Measurements from ENCODE around the gene RAB40B.
"Not testable (repeated sequence)": the region's sequence is repeated elsewhere in the genome, so short reads cannot be mapped to it uniquely, and the experiment has no call there.

RAB40B gene

DNA sequence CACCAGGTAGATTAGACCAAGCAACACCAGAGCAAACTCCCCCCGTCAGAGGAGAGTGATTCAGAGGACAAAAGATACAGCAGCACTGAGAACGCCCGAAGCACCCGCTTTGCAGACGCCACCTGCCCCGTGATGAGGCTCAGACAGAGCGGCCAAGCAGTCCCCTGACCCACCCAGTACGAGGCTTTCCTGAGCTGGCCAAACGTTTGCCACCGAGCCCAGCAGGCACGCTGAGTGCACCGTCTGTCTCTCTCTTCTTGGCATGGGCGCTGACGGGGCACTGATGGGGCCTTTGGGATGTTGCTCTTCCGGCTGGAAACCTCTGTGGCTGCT is 30.9 kb downstream of the RAB40B start:
- no peak for DNase-seq (ENCODE audit: low spot score)

- DNase-seq (ENCODE audit: low spot score): no peak
These were observed 31.4 kb downstream of the RAB40B start for GRCh38 chr17:82666931-82667667.

DNA sequence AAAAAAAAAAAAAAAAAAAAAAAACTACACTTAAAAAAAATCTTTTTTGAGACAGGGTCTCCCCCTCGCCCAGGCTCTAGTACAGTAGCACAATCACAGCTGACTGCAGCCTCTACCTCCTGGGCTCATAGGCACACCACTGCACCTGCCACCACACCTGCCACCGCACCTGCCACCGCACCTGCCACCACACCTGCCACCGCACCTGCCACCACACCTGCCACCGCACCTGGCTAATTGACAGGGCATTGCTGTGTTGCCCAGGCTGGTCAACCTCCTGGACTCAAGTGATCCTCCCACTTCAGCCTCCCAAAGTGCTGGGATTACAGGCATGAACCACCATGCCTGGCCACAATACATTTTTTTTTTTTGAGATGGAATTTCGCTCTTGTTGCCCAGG is 32.6 kb downstream of the RAB40B start:
- no peak for DNase-seq (ENCODE audit: low spot score)

- no peak for DNase-seq (ENCODE audit: low spot score)
These were observed 33.3 kb downstream of the RAB40B start for GRCh38 chr17:82665217-82665616.

DNA sequence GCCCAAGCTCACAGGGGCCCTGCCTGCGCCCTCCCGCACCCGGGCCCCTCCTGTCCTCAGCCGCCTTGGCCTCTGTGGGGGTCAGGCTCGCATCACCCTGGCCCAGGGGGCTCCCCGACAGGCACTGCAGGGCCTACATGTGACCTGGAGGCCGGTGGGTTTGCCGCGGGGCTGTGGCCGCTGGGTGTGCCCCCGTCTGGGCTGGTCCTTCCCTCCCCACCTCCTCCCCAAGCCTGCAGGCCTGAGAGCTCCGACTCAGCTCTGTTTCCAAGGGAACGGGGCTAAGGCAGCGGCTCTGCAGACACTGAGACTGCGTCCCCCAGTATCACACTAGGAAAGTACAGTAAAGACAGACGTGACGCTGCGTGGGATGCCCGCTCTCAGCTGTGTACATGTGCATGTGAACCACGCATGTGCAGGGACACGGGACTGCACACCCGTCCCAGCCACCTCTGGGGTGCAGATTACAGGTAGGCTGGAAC is 33.8 kb downstream of the RAB40B start:
- no peak for DNase-seq (ENCODE audit: low spot score)

DNA sequence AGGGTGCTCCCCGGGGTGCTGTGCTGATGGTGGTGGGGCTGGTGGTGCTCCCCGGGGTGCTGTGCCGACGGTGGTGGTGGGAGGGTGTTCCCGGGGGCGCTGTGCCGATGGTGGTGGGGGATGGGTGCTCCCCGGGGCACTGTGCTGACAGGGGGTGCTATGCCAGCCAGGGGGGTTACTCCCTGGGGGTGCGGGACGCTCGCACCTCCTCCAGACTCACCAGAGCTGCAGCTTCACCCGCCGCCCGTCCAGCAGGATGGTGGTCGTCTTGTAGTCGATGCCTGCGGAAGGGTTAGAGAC is 34.3 kb downstream of the RAB40B start:
- DNase-seq (ENCODE audit: low spot score): no peak

DNA sequence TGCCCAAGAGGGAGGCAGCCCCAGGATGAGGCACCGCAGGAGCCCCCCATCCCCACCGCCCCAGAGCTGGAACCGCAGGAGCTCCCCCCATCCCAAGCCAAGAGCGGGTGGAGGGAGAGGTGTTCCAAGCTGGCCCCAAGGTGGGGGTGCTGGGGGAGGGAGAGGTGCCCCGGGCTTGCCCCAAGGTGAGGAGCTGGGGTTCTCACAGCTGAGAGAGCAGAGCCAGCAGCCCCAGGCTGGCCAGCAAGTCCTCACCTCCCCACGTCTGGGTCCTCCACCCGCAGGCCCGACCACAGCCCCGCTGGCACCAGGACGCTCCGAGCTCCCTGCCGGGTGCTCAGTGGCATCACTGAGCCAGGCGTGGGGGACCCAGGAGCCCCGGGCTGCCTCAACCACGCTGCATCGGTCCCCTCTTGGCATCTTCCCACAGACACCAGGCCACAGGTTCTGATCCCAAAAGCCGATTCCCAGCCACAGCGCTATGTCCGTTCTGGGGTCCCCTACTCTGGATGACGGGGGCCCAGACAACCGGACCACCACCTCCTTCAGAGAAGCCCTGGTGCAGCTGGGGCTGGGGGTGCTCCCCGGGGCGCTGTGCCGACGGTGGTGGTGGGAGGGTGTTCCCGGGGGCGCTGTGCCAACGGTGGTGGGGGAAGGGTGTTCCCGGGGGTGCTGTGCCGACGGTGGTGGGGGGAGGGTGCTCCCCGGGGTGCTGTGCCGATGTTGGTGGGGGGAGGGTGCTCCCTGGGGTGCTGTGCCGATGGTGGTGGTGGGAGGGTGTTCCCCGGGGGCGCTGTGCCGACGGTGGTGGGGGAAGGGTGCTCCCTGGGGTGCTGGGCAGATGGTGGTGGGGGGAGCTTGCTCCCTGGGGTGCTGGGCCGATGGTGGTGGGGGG is 34.9 kb downstream of the RAB40B start:
- DNase-seq (ENCODE audit: low spot score): no peak

- no peak for DNase-seq (ENCODE audit: low spot score)
These were observed 35.7 kb downstream of the RAB40B start for GRCh38 chr17:82662711-82663261.

- DNase-seq (ENCODE audit: low spot score): no peak
These were observed 36.5 kb downstream of the RAB40B start for GRCh38 chr17:82661717-82662683.

DNA sequence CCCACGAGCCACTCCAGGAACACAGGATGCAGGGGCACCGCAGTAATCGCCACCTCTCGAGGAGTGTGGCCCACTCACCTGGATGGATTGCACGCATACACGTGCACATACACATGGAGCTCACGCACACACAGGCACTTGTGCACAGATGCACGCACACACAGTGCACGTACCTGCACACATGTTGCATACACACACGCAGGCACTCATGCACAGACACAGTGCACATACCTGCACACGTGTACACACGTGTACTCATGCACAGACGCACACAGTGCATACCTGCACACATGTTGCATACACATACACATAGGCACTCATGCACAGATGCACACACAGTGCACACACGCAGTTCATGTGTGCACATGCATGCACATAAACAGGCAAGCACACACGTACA is 38.6 kb downstream of the RAB40B start:
- no peak for DNase-seq (ENCODE audit: low spot score)

GRCh38 chr17:82658796-82659452 is 39.6 kb downstream of the RAB40B start:
- no peak for DNase-seq (ENCODE audit: low spot score)

GRCh38 chr17:82658331-82658730 is 40.2 kb downstream of the RAB40B start:
- no peak for DNase-seq (ENCODE audit: low spot score)

DNA sequence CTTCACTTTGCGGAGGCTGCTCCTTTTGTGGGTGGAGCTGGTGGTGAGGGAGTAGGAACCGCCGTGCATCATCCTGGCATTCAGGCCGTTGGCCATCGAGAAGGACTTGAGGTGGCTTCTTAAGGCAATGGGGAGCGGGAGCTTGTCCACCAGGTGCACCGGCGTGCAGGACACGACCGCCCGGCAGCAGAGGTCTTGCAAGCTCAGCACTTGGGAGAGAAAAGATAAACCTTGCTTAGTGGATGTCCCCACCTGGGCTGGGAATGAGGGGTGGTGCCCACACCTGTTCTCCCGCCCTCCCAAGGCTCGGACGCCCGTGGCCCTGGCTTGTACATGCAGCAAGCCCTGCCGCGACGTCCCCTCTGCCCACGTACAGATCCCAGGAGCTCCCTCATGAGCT is 40.6 kb downstream of the RAB40B start:
- no peak for DNase-seq (ENCODE audit: low spot score)

DNA sequence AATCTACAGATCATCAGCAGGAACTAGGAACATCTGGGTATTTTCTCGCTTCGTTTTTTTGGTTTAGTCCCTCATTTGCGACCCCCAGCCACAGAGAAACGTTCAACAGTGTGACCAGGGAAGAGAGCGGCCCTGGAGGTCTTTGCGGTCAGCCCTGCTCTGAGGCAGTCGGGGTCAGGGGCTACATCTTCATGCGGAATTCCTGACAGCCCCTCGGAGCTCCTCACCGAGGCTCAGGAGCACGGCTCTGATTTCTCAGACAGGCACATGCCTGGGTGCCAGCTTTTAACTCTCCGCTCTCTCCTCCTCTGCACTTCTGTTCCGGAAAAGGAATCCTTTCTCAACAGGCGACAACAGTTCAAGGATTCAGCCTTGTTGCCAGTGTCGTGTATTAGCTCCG is 42.2 kb downstream of the RAB40B start:
- no peak for DNase-seq (ENCODE audit: low spot score)

GRCh38 chr17:82655523-82655922 is 43.0 kb downstream of the RAB40B start:
- no peak for DNase-seq (ENCODE audit: low spot score)

DNA sequence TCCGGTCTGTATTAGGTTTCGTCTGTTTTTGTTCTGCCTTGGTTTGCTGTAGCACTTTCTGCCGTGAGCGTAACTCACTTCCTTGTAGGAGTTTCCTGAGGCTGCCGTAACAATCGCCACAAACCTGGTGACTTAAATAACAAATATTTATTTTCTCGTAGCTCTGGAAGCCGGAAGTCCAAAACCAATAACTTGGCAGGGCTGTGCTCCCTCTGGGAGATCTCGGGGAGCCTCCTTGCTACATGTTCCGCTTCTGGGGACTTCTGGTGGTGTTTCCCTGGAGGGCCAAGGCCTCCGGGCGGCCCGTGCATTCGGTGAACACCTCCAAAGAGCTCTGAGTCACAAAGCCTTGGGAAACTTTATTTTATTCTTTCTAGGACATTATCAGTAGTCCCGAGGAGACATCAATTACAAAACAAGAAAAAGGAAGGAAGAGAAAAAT is 43.4 kb downstream of the RAB40B start:
- DNase-seq (ENCODE audit: low spot score): no peak

DNA sequence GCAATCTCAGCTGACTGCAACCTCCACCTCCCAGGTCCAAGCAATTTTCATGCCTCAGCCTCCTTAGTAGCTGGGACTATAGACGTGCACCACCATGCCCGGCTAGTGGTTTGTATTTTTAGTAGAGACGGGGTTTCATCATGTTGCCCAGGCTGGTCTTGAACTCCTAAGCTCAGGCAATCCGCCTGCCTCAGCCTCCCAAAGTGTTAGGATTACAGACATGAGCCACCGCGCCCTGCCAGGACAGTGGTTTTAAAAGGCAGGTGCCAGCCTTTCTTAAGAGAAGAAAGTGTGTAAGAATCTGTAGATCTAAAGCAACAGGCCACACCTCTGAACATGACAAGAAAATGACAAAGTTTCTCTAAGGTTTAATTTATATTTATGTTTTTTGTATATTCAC is 43.9 kb downstream of the RAB40B start:
- DNase-seq (ENCODE audit: low spot score): not testable (repeated sequence)

GRCh38 chr17:82653651-82654528 is 44.6 kb downstream of the RAB40B start:
- no peak for DNase-seq (ENCODE audit: low spot score)

DNA sequence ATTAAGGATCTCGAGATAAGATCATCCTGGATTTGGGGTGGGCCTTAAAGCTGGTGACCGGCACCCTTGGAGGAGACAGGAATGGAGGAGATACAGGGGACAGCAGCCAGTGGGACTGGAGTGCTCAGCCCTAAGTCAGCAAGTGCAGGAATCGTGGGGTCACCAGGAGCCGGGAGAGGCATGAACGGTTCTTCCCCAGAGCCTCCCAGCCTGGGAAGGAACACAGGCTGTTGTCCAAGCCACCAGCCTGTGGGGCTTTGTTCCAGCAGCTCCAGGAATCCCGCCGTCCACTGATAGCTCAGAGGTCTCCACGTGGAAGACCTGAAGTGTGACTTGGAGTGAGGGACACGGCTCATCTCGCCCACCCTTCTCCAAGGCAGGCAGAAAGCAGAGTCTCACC is 47.8 kb downstream of the RAB40B start:
- DNase-seq (ENCODE audit: low spot score): no peak

- DNase-seq (ENCODE audit: low spot score): no peak
These were observed 48.8 kb downstream of the RAB40B start for GRCh38 chr17:82649501-82650261.
